GM23338 (cell line): ENCODE data around the gene MTCL1. TPM values are rescaled to one million over a fixed set of nuclear protein-coding genes. Genes with fewer than 3 reads are reported as not detected.

Experiments used
- ATAC-seq: fragments of 200-7000 bp; cut with Tn5 transposase; 3 replicates; pipeline ENCODE4 v1.9.1; 2020
- DNase-seq: peaks from one replicate; pipeline ENCODE4 v3.0.0-alpha.2; 2015; ENCODE audit warnings: low spot score
- H2AFZ ChIP-seq: fragments of 200-600 bp; sonication (generic); 2 replicates; pipeline ENCODE4 v1.8.0; 2016; ENCODE audit warnings: antibody characterized with exemption, mild to moderate bottlenecking, moderate library complexity
- H3F3A ChIP-seq: fragments of 200-600 bp; sonication (generic); replicated peaks from 2 replicates; pipeline ENCODE4 v1.8.0; 2017; ENCODE audit warnings: antibody characterized with exemption, mixed run types, low read depth
- H3K27ac ChIP-seq: fragments of 200-600 bp; sonication (generic); 2 replicates; pipeline ENCODE4 v1.6.1; 2016; ENCODE audit warnings: low read depth
- H3K27me3 ChIP-seq: fragments of 200-600 bp; sonication (generic); 2 replicates; pipeline ENCODE4 v1.8.0; 2016; ENCODE audit warnings: mild to moderate bottlenecking, mixed run types, moderate library complexity; ENCODE audit not compliant: insufficient read depth
- H3K36me3 ChIP-seq: fragments of 200-600 bp; sonication (generic); 2 replicates; pipeline ENCODE4 v1.8.0; 2016; ENCODE audit warnings: mild to moderate bottlenecking; ENCODE audit not compliant: insufficient read depth
- H3K4me1 ChIP-seq: fragments of 200-600 bp; sonication (generic); 2 replicates; pipeline ENCODE4 v1.8.0; 2016; ENCODE audit warnings: mild to moderate bottlenecking, moderate library complexity; ENCODE audit not compliant: insufficient read depth
- H3K4me2 ChIP-seq: fragments of 200-600 bp; sonication (generic); 2 replicates; pipeline ENCODE4 v1.7.1; 2017; ENCODE audit warnings: mixed run types
- H3K4me3 ChIP-seq: fragments of 200-600 bp; sonication (generic); 2 replicates; pipeline ENCODE4 v1.6.1; 2016; ENCODE audit warnings: mixed run types
- H3K79me2 ChIP-seq: fragments of 200-600 bp; sonication (generic); replicated peaks from 2 replicates; pipeline ENCODE4 v1.8.0; 2017; ENCODE audit warnings: mild to moderate bottlenecking; ENCODE audit not compliant: insufficient read depth
- H3K9me2 ChIP-seq: fragments of 200-600 bp; sonication (generic); 2 replicates; pipeline ENCODE4 v1.8.0; 2017; ENCODE audit not compliant: insufficient read depth
- H4K20me1 ChIP-seq: fragments of 200-600 bp; sonication (generic); replicated peaks from 2 replicates; pipeline ENCODE4 v1.8.0; 2017; ENCODE audit warnings: mild to moderate bottlenecking; ENCODE audit not compliant: insufficient read depth
- H3K27ac Mint-ChIP-seq: 2 replicates; pipeline ENCODE4 v1.8.0; 2020; ENCODE audit warnings: inconsistent platforms, mild to moderate bottlenecking, moderate library complexity, mixed read lengths
- H3K27me3 Mint-ChIP-seq: 3 replicates; pipeline ENCODE4 v1.8.0; 2022; ENCODE audit warnings: low read depth, mild to moderate bottlenecking, moderate library complexity, mixed read lengths, inconsistent platforms; ENCODE audit not compliant: insufficient read depth, poor library complexity
- H3K36me3 Mint-ChIP-seq: 3 replicates; pipeline ENCODE4 v1.8.0; 2021; ENCODE audit warnings: low read depth, mild to moderate bottlenecking, inconsistent platforms, moderate library complexity, mixed read lengths
- H3K4me1 Mint-ChIP-seq: 3 replicates; pipeline ENCODE4 v1.8.0; 2020; ENCODE audit warnings: mild to moderate bottlenecking, inconsistent platforms, mixed read lengths
- H3K4me3 Mint-ChIP-seq: 3 replicates; pipeline ENCODE4 v1.8.0; 2021; ENCODE audit warnings: moderate library complexity, mild to moderate bottlenecking, inconsistent platforms, mixed read lengths
- H3K9me3 Mint-ChIP-seq: 3 replicates; pipeline ENCODE4 v1.8.0; 2020; ENCODE audit warnings: moderate library complexity, mild to moderate bottlenecking, inconsistent platforms, mixed read lengths
- CREB1 ChIP-seq: fragments of 250-450 bp; sonication (Bioruptor Pico); IDR thresholded peaks from 2 replicates; pipeline ENCODE4 v1.5.0; 2020; ENCODE audit warnings: low read depth, mild to moderate bottlenecking, moderate library complexity
- EZH2 ChIP-seq: fragments of 200-600 bp; sonication (generic); IDR thresholded peaks from one replicate; pipeline ENCODE4 v1.8.0; 2017; ENCODE audit warnings: antibody characterized with exemption, mild to moderate bottlenecking, low read depth; ENCODE audit not compliant: unreplicated experiment
- EZH2phosphoT487 ChIP-seq: fragments of 200-600 bp; sonication (generic); IDR thresholded peaks from one replicate; pipeline ENCODE4 v1.8.1; 2018; ENCODE audit warnings: antibody characterized with exemption; ENCODE audit not compliant: unreplicated experiment
- JUNB ChIP-seq: IDR thresholded peaks from one replicate; pipeline ENCODE4 v1.6.1; 2016; ENCODE audit warnings: antibody characterized with exemption; ENCODE audit not compliant: unreplicated experiment
- NANOG ChIP-seq: IDR thresholded peaks from 2 replicates; pipeline ENCODE4 v1.6.1; 2016; ENCODE audit warnings: antibody characterized with exemption, borderline replicate concordance
- POLR2AphosphoS5 ChIP-seq: IDR thresholded peaks from 2 replicates; pipeline ENCODE4 v1.6.1; 2016; ENCODE audit warnings: antibody characterized with exemption, low read depth
- STAT1 ChIP-seq: IDR thresholded peaks from one replicate; pipeline ENCODE4 v1.6.1; 2016; ENCODE audit warnings: antibody characterized with exemption; ENCODE audit not compliant: unreplicated experiment
- ZNF114 ChIP-seq: fragments of 250-450 bp; sonication (Bioruptor Pico); IDR thresholded peaks from 2 replicates; pipeline ENCODE4 v1.5.0; 2020; ENCODE audit warnings: mild to moderate bottlenecking, moderate library complexity
- ZNF331 ChIP-seq: fragments of 250-450 bp; sonication (Bioruptor Pico); IDR thresholded peaks from 2 replicates; pipeline ENCODE4 v1.5.0; 2020; ENCODE audit warnings: low read depth, mild to moderate bottlenecking, moderate library complexity
- polyA plus RNA-seq: library from polyadenylated mRNA; unstranded; fragments of >200 nt; fragmentation: Nextera tagmentation; extraction: Ambion mirVana; gene quantifications from 2 replicates; pipeline ENCODE4 v1.2.1, GENCODE V29; 2016
- total RNA-seq: library from RNA; depleted of rRNA; stranded (reverse); fragments of >200 nt; shearing (Covaris generic); gene quantifications from 2 replicates; pipeline ENCODE4 v1.2.3, GENCODE V29; 2014
- TF ChIP-seq, protein P1 (sequence below): IDR thresholded peaks from one replicate; pipeline ENCODE4 v1.6.1; 2018; ENCODE audit warnings: antibody characterized with exemption; ENCODE audit not compliant: unreplicated experiment
- TF ChIP-seq, protein P2 (sequence below): IDR thresholded peaks from 2 replicates; pipeline ENCODE4 v1.6.1; 2016; ENCODE audit warnings: antibody characterized with exemption
- TF ChIP-seq, protein P3 (sequence below): fragments of 250-450 bp; sonication (Bioruptor Pico); IDR thresholded peaks from 2 replicates; pipeline ENCODE4 v1.5.0; 2020; ENCODE audit warnings: mild to moderate bottlenecking, moderate library complexity
- TF ChIP-seq, protein P4 (sequence below), 2 experiments: fragments of 200-600 bp in 1 of 2; sonication (generic) in 1 of 2; conservative IDR thresholded peaks; 2 replicates each; pipeline versions ENCODE4 v1.5.1 to v1.6.1; 2016 to 2017; ENCODE audit warnings: antibody characterized with exemption in 2 of 2, low read depth in 2 of 2, mild to moderate bottlenecking in 2 of 2, moderate library complexity in 1 of 2

Gene MTCL1
- total and polyA plus RNA-seq, 2 experiments from 2014 or later = 14.4 to 45.0 TPM

- Histone ChIP-seq H3K9me2 (no peaks in the 10 kb centered on the region), H3K79me2 (no peaks in the 10 kb centered on the region), H3K27ac (no peak overlapping the region), H3K36me3 (no peaks in the 10 kb centered on the region), H4K20me1 (no peaks in the 10 kb centered on the region), H3K4me1 (no peaks in the 10 kb centered on the region), H3K4me3 (no peak overlapping the region), H3K4me2 (no peak overlapping the region), H2AFZ (no peak overlapping the region), H3F3A (no peaks in the 10 kb centered on the region), H3K27me3 (no peaks in the 10 kb centered on the region)
- Mint-ChIP-seq H3K4me3 (no peak overlapping the region), H3K9me3 (no peaks in the 10 kb centered on the region), H3K27ac (no peak overlapping the region), H3K4me1 (peaks cover 6% of the 10 kb centered on the region), H3K27me3 (peaks cover 5% of the 10 kb centered on the region), H3K36me3 (no peaks in the 10 kb centered on the region)
- TF ChIP-seq EZH2 (no peak), ZNF114 (CRISPR knock-in tag) (no peak), STAT1 (no peak), NANOG (no peak), EZH2phosphoT487 (no peak), JUNB (no peak), ZNF331 (CRISPR knock-in tag) (no peak), POLR2AphosphoS5 (no peak), CREB1 (CRISPR knock-in tag) (no peak)
- TF ChIP-seq, protein P1, sequence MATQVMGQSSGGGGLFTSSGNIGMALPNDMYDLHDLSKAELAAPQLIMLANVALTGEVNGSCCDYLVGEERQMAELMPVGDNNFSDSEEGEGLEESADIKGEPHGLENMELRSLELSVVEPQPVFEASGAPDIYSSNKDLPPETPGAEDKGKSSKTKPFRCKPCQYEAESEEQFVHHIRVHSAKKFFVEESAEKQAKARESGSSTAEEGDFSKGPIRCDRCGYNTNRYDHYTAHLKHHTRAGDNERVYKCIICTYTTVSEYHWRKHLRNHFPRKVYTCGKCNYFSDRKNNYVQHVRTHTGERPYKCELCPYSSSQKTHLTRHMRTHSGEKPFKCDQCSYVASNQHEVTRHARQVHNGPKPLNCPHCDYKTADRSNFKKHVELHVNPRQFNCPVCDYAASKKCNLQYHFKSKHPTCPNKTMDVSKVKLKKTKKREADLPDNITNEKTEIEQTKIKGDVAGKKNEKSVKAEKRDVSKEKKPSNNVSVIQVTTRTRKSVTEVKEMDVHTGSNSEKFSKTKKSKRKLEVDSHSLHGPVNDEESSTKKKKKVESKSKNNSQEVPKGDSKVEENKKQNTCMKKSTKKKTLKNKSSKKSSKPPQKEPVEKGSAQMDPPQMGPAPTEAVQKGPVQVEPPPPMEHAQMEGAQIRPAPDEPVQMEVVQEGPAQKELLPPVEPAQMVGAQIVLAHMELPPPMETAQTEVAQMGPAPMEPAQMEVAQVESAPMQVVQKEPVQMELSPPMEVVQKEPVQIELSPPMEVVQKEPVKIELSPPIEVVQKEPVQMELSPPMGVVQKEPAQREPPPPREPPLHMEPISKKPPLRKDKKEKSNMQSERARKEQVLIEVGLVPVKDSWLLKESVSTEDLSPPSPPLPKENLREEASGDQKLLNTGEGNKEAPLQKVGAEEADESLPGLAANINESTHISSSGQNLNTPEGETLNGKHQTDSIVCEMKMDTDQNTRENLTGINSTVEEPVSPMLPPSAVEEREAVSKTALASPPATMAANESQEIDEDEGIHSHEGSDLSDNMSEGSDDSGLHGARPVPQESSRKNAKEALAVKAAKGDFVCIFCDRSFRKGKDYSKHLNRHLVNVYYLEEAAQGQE = no peak
- TF ChIP-seq, protein P2, sequence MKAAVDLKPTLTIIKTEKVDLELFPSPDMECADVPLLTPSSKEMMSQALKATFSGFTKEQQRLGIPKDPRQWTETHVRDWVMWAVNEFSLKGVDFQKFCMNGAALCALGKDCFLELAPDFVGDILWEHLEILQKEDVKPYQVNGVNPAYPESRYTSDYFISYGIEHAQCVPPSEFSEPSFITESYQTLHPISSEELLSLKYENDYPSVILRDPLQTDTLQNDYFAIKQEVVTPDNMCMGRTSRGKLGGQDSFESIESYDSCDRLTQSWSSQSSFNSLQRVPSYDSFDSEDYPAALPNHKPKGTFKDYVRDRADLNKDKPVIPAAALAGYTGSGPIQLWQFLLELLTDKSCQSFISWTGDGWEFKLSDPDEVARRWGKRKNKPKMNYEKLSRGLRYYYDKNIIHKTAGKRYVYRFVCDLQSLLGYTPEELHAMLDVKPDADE = no peak
- TF ChIP-seq, protein P3, sequence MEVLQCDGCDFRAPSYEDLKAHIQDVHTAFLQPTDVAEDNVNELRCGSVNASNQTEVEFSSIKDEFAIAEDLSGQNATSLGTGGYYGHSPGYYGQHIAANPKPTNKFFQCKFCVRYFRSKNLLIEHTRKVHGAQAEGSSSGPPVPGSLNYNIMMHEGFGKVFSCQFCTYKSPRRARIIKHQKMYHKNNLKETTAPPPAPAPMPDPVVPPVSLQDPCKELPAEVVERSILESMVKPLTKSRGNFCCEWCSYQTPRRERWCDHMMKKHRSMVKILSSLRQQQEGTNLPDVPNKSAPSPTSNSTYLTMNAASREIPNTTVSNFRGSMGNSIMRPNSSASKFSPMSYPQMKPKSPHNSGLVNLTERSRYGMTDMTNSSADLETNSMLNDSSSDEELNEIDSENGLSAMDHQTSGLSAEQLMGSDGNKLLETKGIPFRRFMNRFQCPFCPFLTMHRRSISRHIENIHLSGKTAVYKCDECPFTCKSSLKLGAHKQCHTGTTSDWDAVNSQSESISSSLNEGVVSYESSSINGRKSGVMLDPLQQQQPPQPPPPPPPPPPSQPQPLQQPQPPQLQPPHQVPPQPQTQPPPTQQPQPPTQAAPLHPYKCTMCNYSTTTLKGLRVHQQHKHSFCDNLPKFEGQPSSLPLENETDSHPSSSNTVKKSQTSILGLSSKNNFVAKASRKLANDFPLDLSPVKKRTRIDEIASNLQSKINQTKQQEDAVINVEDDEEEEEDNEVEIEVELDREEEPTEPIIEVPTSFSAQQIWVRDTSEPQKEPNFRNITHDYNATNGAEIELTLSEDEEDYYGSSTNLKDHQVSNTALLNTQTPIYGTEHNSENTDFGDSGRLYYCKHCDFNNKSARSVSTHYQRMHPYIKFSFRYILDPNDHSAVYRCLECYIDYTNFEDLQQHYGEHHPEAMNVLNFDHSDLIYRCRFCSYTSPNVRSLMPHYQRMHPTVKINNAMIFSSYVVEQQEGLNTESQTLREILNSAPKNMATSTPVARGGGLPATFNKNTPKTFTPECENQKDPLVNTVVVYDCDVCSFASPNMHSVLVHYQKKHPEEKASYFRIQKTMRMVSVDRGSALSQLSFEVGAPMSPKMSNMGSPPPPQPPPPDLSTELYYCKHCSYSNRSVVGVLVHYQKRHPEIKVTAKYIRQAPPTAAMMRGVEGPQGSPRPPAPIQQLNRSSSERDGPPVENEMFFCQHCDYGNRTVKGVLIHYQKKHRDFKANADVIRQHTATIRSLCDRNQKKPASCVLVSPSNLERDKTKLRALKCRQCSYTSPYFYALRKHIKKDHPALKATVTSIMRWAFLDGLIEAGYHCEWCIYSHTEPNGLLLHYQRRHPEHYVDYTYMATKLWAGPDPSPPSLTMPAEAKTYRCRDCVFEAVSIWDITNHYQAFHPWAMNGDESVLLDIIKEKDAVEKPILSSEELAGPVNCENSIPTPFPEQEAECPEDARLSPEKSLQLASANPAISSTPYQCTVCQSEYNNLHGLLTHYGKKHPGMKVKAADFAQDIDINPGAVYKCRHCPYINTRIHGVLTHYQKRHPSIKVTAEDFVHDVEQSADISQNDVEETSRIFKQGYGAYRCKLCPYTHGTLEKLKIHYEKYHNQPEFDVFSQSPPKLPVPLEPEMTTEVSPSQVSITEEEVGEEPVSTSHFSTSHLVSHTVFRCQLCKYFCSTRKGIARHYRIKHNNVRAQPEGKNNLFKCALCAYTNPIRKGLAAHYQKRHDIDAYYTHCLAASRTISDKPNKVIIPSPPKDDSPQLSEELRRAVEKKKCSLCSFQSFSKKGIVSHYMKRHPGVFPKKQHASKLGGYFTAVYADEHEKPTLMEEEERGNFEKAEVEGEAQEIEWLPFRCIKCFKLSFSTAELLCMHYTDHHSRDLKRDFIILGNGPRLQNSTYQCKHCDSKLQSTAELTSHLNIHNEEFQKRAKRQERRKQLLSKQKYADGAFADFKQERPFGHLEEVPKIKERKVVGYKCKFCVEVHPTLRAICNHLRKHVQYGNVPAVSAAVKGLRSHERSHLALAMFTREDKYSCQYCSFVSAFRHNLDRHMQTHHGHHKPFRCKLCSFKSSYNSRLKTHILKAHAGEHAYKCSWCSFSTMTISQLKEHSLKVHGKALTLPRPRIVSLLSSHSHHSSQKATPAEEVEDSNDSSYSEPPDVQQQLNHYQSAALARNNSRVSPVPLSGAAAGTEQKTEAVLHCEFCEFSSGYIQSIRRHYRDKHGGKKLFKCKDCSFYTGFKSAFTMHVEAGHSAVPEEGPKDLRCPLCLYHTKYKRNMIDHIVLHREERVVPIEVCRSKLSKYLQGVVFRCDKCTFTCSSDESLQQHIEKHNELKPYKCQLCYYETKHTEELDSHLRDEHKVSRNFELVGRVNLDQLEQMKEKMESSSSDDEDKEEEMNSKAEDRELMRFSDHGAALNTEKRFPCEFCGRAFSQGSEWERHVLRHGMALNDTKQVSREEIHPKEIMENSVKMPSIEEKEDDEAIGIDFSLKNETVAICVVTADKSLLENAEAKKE (CRISPR knock-in tag) = no peak
- TF ChIP-seq, protein P4, sequence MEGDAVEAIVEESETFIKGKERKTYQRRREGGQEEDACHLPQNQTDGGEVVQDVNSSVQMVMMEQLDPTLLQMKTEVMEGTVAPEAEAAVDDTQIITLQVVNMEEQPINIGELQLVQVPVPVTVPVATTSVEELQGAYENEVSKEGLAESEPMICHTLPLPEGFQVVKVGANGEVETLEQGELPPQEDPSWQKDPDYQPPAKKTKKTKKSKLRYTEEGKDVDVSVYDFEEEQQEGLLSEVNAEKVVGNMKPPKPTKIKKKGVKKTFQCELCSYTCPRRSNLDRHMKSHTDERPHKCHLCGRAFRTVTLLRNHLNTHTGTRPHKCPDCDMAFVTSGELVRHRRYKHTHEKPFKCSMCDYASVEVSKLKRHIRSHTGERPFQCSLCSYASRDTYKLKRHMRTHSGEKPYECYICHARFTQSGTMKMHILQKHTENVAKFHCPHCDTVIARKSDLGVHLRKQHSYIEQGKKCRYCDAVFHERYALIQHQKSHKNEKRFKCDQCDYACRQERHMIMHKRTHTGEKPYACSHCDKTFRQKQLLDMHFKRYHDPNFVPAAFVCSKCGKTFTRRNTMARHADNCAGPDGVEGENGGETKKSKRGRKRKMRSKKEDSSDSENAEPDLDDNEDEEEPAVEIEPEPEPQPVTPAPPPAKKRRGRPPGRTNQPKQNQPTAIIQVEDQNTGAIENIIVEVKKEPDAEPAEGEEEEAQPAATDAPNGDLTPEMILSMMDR (conservative IDR thresholded peaks at IDR 0.05; ENCODE audit: low read depth in 2 of 2) = no peak
- DNase-seq = no peak
- ATAC-seq = no peak
These were observed 10.5 kb upstream of the MTCL1 start for GRCh38 chr18:8694891-8695290.
